ENCODE results near the gene MYRF.

- TF ChIP-seq KAT7 (CRISPR knock-in tag; IDR thresholded peaks at IDR 0.05; ENCODE audit: borderline replicate concordance) (no peak), CREBBP (IDR thresholded peaks at IDR 0.05; ENCODE audit: low read depth, low read length) (no peak), SIX5 (IDR thresholded peaks at IDR 0.05; ENCODE audit: borderline replicate concordance in 1 of 2, insufficient read depth in 1 of 2, low read depth in 1 of 2, low read length in 2 of 2) (no peak), THRA (IDR thresholded peaks at IDR 0.05) (no peak), ZFP1 (CRISPR knock-in tag; IDR thresholded peaks at IDR 0.05) (no peak), CBX1 (IDR thresholded peaks at IDR 0.05; ENCODE audit: low read depth) (no peak), ATF3 (IDR thresholded peaks at IDR 0.05) (no peak), ATF3 (CRISPR knock-in tag; conservative IDR thresholded peaks at IDR 0.05) (no peak), HDAC2 (IDR thresholded peaks at IDR 0.05) (no peak), TEAD4 (IDR thresholded peaks at IDR 0.05; ENCODE audit: low read length) (no peak), TEAD4 (CRISPR knock-in tag; IDR thresholded peaks at IDR 0.05; ENCODE audit: borderline replicate concordance) (no peak), SP2 (IDR thresholded peaks at IDR 0.05; ENCODE audit: extremely low read depth, low read depth, low read length, poor library complexity, severe bottlenecking) (no peak)
- TF ChIP-seq, protein P1, sequence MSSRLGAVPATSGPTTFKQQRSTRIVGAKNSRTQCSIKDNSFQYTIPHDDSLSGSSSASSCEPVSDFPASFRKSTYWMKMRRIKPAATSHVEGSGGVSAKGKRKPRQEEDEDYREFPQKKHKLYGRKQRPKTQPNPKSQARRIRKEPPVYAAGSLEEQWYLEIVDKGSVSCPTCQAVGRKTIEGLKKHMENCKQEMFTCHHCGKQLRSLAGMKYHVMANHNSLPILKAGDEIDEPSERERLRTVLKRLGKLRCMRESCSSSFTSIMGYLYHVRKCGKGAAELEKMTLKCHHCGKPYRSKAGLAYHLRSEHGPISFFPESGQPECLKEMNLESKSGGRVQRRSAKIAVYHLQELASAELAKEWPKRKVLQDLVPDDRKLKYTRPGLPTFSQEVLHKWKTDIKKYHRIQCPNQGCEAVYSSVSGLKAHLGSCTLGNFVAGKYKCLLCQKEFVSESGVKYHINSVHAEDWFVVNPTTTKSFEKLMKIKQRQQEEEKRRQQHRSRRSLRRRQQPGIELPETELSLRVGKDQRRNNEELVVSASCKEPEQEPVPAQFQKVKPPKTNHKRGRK (tag; IDR thresholded peaks at IDR 0.05): no peak
Measured at GRCh38 chr11:61745781-61746441, 6.5 kb upstream of the MYRF start.

Measured in K562 (cell line).